ENCODE measurements around the gene ESR1.

DNA sequence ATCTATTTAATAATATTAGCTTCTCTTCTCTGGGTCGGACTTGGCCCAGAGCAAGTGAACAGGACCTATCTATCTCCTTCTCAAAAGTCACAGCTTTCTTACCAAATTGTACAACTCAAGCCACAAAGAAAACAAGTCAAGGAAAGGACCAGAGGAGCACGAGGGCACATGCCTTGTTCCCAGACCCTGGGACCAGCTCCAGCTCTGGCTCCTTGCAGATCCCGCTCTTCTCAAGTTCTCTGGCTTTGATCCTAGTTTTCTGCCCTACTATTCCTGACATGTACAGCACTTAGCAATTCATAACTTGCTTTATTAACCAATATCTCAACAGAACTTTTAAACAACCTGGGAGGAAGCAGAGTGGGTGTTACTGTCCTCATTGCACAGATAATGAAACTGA lies 185.9 kb downstream of the ESR1 start:
- TF ChIP-seq EZH2phosphoT487 (IDR thresholded peaks at IDR 0.05; ENCODE audit: insufficient read depth, low read depth) = no peak
- TF ChIP-seq EZH2 (IDR thresholded peaks at IDR 0.05; ENCODE audit: insufficient read depth, poor library complexity, severe bottlenecking) = no peak
